Embryonic facial prominence (tissue), 1 donor: ENCODE measurements around the gene KIF17.

Experiments
- DNase-seq: peaks from one replicate; pipeline ENCODE4 v3.0.0-alpha.2; 2016; ENCODE audit errors: extremely low spot score

The KIF17 gene

DNA sequence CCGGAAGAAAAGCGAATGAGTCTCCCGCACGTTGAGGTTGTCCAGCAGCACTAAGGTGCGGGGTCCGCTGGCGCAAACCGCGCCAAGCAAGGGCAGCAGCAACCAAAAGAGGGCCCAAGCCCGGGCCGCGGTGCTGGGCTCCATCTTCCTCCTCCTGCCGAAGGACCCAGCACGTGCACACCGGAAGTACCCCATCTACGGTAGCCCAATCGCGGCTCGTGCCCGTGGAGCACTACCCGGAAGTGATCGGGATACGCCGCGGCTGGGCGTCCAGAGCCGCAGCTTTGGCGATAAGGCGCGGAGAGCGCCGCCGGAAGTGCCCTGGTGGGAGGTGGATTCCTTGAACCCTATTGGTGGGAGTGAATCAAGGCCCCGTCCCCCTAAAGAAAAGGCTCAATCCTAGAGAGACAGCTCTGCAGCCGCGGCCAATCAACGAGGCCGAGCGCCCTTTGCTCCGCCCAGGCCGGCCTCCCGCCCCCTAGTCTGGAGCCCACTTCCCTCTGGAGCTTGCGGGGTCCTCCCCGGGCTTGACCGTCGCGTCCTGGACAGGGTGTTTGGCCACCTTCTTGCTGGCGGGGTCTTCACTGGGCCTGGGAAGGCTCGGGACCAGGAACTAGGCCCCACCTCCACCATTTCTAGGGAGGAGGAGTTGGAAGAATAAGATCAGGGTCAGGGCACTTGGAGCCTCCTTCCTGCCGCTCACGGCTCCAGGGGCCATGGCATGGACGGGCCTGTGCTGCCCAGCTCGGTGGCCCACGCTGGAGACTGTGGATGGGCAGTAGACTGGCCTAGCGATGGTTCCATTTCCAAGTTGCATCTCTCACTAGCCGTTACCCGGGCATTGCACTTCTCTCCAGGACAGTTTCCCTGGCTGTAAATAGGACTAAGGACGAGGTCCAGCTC, 56.3 kb downstream of the KIF17 start, which contains the start of gene DDOST:
DDOST (minus strand) TSS at position 163 of the 903 bp plus-strand sequence; CDS start at position 144, 19 bp downstream.
- peak; percentile 94 for DNase-seq

DNA sequence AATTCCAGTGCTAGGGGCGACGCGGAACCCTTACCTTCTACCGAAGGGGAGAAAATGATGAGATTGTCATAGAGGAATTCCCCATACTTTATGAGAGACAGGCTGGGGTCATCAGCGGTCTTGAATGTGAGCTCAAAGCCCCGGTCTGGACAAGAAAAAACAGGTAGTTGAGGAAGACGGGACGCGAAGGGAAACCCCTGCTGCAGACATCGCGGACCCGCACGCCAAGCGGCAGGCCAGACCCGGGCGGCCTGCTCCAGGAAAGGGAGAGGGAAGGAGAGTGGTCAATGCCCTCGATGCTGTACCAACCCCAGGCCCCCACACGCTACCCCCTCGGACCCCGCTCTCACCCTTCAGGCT, 57.0 kb downstream of the KIF17 start:
- no peak for DNase-seq

DNA sequence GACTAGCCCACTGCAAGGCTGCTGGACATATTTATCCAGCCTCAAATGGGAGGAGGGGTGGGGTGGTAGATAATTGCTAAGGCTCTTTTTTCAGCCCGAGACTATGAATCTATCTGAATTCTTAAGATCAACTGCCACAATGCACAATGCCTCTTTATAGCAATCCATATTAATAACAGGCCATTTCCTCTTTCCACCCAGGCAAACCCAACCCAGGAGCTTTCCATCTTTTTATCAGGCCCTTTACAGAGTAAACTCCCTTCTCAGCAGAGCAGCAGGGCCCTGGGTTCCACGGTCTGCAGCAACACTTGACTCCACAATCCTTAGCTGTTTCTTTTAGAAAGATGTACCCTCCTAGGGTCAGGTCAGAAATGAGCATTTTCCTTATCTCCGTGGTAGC, 57.4 kb downstream of the KIF17 start:
- no peak for DNase-seq

DNA sequence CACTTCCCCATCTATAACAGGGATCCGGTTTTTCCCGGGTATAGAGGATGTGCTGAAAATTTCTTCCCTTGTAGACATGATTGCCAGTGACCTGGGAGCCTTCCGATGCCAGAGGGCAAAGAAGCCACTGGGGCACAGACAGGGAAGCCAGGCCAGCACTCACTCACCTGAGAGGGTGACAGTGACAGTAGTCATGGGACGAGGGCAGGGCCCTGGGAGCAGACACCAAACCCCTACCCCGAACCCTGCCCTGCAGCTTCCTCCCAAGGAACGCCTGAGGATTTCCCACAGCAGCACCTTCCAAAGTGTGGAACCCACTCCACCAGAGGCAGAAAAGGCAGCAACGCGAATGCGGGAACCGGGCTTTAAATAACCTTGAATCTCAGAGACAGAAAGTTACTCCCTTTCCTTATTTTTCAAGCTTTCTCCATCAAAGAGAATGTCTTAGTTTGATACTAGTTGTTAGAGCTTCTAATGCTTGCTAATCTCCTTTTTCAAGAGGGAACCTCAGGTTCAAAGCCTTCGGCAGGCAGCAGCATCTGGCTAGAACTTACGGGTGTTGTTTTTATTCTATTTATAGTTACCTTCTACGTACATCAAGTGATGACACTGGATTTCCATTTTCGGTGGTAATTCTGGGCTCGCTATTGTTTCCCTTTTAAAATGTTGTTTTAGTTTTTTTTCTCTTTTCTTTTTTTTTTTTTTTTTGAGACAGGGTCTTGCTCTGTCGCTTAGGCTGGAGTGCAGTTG, 59.5 kb downstream of the KIF17 start:
- DNase-seq = no peak

DNA sequence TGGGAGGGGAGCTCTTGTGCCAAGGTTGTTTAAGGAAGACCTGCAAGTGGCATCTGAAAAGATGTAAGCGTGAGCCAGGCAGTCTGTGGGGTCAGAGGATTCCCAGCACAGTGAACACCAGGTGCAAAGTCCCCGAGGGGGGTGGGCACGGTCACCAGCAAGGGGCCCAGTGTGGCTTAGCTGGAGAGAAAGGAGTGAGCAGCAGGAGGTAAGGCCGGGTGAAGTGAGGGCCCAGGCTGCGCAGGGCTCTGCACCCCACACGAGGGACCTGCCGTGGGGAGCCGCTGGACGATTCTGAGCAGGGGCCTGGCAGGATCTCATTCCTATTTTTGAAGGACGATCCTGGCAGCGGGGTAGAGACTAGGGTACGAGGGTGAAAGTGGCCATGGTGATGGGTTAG, 60.8 kb downstream of the KIF17 start:
- no peak for DNase-seq

DNA sequence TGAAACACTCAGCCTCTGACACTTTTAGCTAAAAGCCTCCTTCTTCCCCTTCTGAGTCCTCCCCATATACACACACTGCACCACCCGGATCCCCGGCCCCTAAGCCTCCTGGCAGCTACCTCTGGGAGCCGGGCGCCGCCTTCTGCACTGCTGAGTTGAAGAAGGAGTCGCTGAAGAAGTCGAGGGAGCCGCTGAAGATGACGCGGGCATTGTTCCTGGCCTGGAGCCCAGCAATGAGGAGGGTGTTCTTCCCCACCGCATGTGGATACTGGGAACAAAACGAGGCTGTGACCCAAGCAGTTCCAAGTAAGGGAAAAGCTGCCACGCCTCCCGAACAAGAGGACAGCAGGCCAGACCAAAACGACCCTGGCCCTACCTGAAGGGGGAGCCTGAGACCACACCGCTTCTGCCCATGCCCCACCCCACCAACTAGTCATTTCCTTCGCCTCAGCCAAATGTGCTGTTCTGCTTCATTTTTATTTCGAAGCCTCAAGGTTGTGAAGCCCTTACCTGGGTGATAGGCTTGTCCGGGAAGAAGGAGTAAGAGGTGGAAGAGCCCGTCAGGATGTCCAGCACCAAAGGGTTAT, 63.6 kb downstream of the KIF17 start:
- DNase-seq = no peak

DNA sequence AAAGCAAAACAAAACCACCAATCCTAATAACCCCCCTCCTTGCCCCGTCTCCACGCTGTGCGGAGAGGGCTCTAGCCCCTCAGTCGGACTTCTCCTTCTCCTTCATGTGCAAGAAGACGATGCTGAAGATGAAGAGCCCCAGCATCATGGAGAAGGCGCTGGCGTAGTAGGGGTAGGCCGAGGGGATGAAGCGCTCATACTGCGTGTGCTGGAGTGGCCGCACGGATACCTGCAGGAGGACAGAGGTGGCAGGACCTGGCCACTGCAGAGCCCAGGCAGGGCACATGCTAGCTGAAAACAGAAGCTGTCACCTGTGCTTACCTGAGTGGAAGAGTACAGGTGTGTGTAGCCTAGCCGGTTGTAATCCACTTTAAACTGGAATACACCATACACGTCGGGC, 65.5 kb downstream of the KIF17 start:
- no peak for DNase-seq

DNA sequence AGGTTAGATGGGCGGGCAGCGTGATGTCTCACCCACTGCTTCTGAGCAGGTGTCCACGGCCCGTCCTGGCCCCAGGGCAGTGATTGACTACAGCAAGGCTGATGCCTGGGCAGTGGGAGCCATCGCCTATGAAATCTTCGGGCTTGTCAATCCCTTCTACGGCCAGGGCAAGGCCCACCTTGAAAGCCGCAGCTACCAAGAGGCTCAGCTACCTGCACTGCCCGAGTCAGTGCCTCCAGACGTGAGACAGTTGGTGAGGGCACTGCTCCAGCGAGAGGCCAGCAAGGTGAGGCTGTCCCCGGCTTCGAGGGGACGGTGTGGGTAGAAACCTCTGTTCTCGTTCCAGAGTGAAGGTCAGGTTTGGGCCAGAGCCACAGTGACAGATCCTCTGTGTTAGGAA, 68.9 kb downstream of the KIF17 start:
- DNase-seq = no peak

DNA sequence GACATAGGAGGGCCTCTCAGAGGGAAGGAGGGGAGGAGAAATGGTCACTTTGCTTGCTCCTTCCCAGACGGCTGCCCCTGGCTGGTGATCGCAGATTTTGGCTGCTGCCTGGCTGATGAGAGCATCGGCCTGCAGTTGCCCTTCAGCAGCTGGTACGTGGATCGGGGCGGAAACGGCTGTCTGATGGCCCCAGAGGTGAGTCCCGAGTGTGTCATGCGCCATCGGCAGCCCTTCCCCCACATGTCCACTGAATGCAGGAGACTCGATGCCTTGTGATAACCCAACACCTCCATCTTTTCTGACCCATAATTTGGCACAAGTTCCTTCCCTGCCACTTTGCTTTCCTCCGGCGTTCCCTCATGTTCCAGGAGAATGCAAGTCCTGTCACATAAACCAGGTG, 69.4 kb downstream of the KIF17 start:
- DNase-seq = no peak

DNA sequence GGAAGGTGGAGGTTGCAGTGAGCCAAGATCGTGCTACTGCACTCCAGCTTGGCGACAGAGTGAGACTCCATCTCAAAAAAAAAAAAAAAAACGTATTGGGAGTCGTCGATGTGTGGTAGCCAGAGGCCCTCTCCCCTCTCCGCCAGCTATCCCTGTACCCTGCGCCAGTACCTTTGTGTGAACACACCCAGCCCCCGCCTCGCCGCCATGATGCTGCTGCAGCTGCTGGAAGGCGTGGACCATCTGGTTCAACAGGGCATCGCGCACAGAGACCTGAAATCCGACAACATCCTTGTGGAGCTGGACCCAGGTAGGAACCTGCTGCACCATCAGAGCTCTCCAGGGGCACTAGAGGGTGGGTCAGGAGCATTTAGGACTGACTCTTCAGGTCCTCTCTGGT, 72.4 kb downstream of the KIF17 start:
- DNase-seq = no peak

DNA sequence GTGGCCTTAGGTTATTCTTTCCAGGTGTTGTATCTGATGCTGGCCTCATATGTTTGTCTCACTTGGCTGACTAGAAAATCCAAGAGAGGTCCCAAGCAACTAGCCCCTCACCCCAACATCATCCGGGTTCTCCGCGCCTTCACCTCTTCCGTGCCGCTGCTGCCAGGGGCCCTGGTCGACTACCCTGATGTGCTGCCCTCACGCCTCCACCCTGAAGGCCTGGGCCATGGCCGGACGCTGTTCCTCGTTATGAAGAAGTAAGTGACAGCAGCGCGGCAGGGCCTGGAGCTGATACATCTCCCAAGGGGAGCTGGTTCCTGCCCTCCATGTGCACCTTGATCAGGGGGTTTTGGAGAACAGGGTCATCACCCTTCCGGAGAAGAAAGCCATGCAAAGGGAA, 73.4 kb downstream of the KIF17 start:
- DNase-seq = no peak

DNA sequence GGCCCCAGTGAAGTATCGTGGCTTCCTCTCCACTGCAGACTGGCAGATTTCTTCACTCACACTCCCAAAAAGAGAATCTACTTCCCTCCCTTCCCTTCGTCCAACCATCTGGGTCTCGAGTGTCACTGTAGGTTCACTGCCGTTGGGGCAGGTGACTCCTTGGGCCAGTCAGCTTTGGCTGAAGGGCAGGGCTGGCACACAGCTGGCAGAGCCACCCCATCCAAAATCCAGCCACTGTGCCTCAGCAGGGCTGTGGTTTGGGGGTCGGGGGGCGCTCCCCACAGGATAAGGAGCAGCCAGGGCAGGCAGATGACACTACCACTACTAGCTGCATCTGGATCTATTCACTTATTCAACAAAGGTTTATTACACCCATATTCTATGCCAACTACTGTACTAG, 74.7 kb downstream of the KIF17 start:
- DNase-seq = no peak

DNA sequence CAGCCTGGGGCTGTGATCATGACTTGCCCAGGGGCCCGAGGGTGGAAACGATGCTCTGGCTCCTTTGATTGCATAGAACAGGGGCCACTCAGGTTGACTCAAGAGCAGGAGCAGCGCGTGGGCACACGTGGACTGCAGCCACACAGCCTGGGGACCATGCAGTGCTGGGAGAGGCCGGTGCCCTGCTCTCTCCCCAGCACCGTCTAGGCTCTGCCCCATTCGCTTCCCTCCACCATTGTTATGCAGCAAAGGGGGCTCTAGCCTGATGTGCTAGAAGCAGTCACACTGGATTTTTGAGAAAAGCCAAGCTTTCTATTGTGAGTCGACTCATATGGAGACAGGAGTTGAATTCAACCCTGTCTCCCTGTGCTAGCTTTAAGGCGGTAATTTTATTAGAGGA, 75.8 kb downstream of the KIF17 start:
- no peak for DNase-seq

DNA sequence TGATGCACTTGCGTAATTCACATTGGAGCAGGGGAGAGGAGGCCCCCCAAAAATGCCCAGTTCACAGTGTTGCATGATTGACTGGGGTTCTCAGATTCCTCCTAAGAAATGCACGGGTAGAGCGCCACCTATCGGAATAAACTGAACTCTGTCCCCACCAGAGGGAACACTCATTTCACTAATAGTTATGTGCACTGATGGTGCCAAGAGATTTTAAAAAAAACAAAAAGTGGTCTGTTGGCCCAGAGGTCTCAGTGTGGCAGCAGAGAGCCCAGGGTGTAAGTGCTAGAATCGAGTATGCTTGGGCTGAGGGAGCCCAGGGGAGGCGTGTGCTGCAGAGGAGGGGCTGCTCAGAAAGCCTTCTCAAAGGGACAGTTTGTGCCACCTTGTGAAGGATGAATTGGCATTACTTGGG, 77.6 kb downstream of the KIF17 start:
- no peak for DNase-seq

DNA sequence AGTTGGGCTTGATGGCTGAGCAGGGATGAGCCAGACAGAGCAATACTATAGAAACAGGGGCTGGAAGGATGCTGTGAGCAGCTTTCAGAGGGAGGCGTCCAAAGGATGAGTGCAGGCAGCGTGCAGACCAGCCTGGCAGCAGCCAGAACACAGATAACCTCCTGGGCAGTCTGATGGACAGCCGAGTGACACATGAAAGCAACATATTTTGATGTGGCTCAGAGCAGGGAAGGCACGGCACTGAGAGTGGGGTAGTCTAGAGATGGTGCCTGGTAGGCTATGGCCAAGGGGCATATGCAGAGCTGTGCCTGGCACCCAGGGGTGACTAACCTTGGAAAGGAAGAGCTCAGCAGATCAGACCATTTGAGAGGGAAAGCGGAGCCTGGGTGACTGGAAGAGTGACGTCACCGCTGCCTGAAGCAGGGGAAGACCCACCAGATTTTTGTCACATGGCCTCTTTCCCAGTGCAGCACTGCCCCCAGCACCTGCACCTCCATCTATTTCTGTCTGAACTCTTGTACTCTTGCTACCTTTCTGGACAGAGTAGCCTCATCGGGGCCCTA, 80.9 kb downstream of the KIF17 start:
- no peak for DNase-seq

DNA sequence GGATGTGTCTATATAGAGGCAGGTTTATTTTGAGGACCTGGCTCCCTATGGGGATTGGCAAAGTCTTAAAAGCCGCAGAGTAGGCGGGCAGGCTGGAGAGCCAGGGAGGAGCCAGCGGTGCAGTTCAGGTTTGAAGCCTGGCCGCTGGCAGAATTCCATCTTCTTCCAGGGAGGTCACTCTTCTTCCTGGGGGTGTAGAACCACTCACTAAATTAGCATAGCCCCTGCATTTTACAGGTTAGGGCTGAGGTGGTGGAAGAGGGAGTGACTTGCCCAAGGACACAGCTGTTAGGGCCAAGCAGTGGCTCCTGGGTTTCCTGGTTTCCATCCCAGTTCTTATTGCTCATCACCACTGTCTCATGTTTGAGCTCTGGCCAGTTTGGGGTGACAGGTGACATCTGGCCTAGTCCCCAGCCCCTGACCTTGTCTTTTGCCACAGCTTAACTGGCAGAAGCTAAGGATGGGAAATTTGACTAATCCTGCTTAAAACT, 83.2 kb downstream of the KIF17 start:
- no peak for DNase-seq

DNA sequence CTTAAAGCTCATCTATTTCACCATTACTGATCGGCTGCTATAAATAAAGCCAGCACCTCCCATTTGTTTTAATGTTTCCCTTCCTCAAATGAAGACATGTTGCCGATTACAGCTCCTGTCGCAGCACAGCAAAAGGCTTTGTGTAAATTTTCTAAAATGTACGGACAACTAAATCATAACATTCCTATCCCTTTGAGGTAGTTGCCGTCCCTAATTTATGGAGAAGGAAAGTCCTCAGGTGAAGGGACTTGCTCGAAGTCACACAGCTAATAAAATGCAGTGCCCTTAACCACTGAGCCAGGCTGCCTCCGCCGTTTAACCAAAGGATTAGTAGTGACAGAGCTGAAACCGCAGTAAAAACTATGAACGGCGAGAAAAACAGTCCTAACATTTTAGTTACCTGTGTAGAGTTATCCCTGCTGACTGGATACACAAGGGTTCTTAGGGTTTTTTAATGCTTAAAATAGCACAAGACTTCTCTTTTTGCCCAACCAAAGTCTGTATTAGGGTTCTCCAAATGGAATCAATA, 83.7 kb downstream of the KIF17 start:
- DNase-seq = no peak

DNA sequence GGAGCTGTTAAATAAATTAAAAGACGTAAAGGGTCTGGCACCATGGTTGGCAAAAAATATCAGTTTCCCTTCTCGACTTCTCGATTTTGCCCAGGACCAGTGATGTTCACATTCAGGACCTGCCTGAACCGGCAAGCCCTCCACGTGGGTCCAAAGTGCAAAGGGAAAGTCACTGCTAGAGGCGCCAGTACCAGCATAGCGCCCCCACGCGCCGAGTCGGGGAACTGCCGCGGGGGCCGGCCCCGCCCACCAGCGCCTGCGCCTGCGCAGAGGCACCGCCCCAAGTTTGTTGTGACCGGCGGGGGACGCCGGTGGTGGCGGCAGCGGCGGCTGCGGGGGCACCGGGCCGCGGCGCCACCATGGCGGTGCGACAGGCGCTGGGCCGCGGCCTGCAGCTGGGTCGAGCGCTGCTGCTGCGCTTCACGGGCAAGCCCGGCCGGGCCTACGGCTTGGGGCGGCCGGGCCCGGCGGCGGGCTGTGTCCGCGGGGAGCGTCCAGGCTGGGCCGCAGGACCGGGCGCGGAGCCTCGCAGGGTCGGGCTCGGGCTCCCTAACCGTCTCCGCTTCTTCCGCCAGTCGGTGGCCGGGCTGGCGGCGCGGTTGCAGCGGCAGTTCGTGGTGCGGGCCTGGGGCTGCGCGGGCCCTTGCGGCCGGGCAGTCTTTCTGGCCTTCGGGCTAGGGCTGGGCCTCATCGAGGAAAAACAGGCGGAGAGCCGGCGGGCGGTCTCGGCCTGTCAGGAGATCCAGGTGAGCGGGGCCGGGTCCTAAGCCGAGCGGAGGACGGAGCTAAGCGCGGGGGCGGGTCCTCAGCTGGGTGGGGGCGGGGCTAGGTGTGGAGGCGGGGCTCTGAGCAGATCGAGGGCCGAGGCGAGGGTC, 84.4 kb downstream of the KIF17 start, which contains the start of gene PINK1:
PINK1 (plus strand) TSS at position 269 of the 875 bp plus-strand sequence; CDS start at position 360, 91 bp downstream.
- DNase-seq = peak; percentile 53

DNA sequence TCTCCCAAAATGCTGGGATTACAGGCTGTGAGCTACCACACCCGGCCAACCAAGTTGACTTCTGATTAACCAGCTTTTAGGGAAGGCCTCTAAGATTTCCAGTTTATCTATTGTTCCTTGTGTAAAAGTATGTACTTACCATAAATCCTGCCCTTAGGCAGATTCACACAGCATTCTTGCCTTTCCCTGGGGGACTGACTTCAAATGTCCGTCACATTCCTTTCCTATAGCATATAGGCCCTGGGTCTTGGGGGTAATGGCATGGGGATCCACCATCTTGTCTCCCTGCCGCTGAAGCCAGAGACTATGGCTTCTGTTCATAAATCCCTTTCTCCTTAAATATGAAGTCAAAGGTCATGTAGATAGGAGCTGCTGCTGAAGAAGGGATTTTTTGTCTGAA, 85.4 kb downstream of the KIF17 start:
- no peak for DNase-seq

DNA sequence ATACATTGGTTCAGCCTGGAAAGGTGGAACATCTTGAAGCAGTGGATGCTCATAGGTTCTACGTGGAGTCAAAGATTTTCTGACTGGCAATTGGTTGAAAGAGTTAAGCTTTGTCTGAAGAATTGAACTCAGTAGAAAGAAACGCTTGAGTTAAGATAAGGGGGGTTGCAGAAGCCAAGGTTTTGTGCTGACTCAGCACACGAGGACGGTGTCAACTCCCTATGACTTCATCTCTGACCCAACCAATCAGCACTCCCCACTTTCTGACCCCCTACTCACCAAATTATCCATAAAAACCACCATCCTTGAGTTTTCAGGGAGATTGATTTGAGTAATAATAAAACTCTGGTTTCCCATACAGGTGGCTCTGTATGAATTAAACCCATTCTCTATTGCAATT, 87.1 kb downstream of the KIF17 start:
- no peak for DNase-seq

DNA sequence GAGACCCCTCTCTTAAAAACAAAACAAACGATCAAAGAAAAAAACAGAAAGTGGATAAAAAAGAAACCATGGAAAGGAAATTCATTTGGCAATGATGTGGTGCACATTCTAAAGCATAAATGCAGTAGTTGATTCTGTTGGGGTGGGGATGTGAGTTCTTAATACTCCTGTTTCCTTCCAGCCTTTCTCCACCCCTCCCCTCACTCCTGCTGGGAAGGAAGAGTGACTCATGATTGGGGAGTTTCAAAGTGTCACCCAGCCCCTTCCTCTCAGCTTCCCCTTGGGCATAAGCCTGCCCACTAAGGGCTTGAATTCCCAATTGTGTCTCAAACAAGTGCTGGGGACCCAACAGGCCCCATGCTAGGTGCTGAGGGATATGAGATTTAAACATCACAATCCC, 91.3 kb downstream of the KIF17 start:
- no peak for DNase-seq
